ENCODE measurements around the gene RCSD1. TPM values are rescaled to one million over a fixed set of nuclear protein-coding genes. Genes with fewer than 3 reads are reported as not detected.

The RCSD1 gene
- total and polyA plus RNA-seq, 2 of the 13 experiments (the other 11 are each of a cell fraction or from before 2014, with no cell fraction given), result not detected

GRCh38 chr1:167721617-167722151 lies 91.7 kb downstream of the RCSD1 start, which contains the start of gene MPZL1 (continued):
- TF ChIP-seq AHDC1 (CRISPR knock-in tag; IDR thresholded peaks at IDR 0.05; ENCODE audit: borderline replicate concordance) (no peak), HHEX (CRISPR knock-in tag; IDR thresholded peaks at IDR 0.05) (no peak), GTF2F1 (IDR thresholded peaks at IDR 0.05; ENCODE audit: low read length) (no peak), ZNF101 (CRISPR knock-in tag; IDR thresholded peaks at IDR 0.05; ENCODE audit: borderline replicate concordance, low read depth) (no peak), CBX5 (CRISPR knock-in tag; IDR thresholded peaks at IDR 0.05; ENCODE audit: borderline replicate concordance) (no peak), ZNF484 (CRISPR knock-in tag; IDR thresholded peaks at IDR 0.05; ENCODE audit: borderline replicate concordance, low read depth) (no peak), ZNF790 (CRISPR knock-in tag; IDR thresholded peaks at IDR 0.05; ENCODE audit: borderline replicate concordance) (peak; percentile 79; the same call in 1 of the 2 replicates), PHF21A (CRISPR knock-in tag; IDR thresholded peaks at IDR 0.05) (peak; percentile 15; the same call in 1 of the 2 replicates), ZNF788 (CRISPR knock-in tag; IDR thresholded peaks at IDR 0.05; ENCODE audit: borderline replicate concordance) (no peak), FOXK2 (IDR thresholded peaks at IDR 0.05) (no peak), PLRG1 (conservative IDR thresholded peaks at IDR 0.05) (no peak), HNRNPK (IDR thresholded peaks at IDR 0.05; ENCODE audit: low read depth, low read length, poor library complexity, severe bottlenecking) (no peak), SKI (IDR thresholded peaks at IDR 0.05; ENCODE audit: partially characterized antibody) (peak; percentile 52), NAIF1 (CRISPR knock-in tag; IDR thresholded peaks at IDR 0.05; ENCODE audit: borderline replicate concordance) (no peak), ZNF407 (CRISPR knock-in tag; IDR thresholded peaks at IDR 0.05; ENCODE audit: not compliant biosample characterization) (no peak)
